CD14-positive monocyte (primary cell): ENCODE data around the gene SLC37A1. TPM values are rescaled to one million over a fixed set of nuclear protein-coding genes. Genes with fewer than 3 reads are reported as not detected.
A peak's percentile ranks its signal among the peaks of the same experiment; 100 is the strongest.

Experiments
- DNase-seq, 3 donors: peaks; one replicate each; pipeline ENCODE4 v3.0.0-alpha.2; 2011 to 2022
- H2AFZ ChIP-seq: 2 replicates; pipeline ENCODE4 v1.6.0; 2012; ENCODE audit warnings: mild to moderate bottlenecking, low read depth, low read length, inconsistent platforms; ENCODE audit not compliant: insufficient read depth, poor library complexity, severe bottlenecking
- H3K27ac ChIP-seq, 2 donors: 1 replicate in 1 of 2; 2 replicates in 1 of 2; pipeline ENCODE4 v1.5.1; 2012 to 2013; ENCODE audit warnings: low read length in 2 of 2, control low read depth in 1 of 2, inconsistent platforms in 1 of 2, low read depth in 1 of 2, mild to moderate bottlenecking in 1 of 2
- H3K27me3 ChIP-seq, 2 donors: one replicate each; pipeline versions ENCODE4 v1.6.0 to v1.6.1; 2011 to 2013; ENCODE audit warnings: low read length in 2 of 2; ENCODE audit not compliant: control insufficient read depth in 2 of 2, insufficient read depth in 2 of 2
- H3K36me3 ChIP-seq, 2 donors: replicated peaks in 1 of 2; 1 replicate in 1 of 2; 2 replicates in 1 of 2; pipeline versions ENCODE4 v1.5.1 to v1.6.1; 2012 to 2013; ENCODE audit warnings: low read length in 2 of 2, control low read depth in 1 of 2, inconsistent platforms in 1 of 2, mild to moderate bottlenecking in 1 of 2; ENCODE audit not compliant: insufficient read depth in 2 of 2, control insufficient read depth in 1 of 2
- H3K4me1 ChIP-seq, 2 donors: 1 replicate in 1 of 2; 2 replicates in 1 of 2; pipeline versions ENCODE4 v1.5.1 to v1.6.1; 2012 to 2013; ENCODE audit warnings: low read length in 2 of 2, control low read depth in 1 of 2, inconsistent platforms in 1 of 2, mild to moderate bottlenecking in 1 of 2, moderate library complexity in 1 of 2; ENCODE audit not compliant: insufficient read depth in 2 of 2, control insufficient read depth in 1 of 2
- H3K4me2 ChIP-seq: replicated peaks from 2 replicates; pipeline ENCODE3; 2012; ENCODE audit warnings: low read length, moderate library complexity, mild to moderate bottlenecking; ENCODE audit not compliant: poor library complexity, severe bottlenecking; ENCODE audit errors: extremely low read depth
- H3K4me3 ChIP-seq, 3 experiments: fragments of 200-600 bp in 1 of 3; sonication (generic) in 1 of 3; replicated peaks in 1 of 3; 1 replicate in 2 of 3; 2 replicates in 1 of 3; pipeline ENCODE4 v1.5.1; 2011 to 2013; ENCODE audit warnings: low read length in 3 of 3, mild to moderate bottlenecking in 3 of 3, control low read depth in 2 of 3, low read depth in 2 of 3, inconsistent platforms in 1 of 3, moderate library complexity in 1 of 3
- H3K79me2 ChIP-seq: 2 replicates; pipeline ENCODE4 v1.6.0; 2012; ENCODE audit warnings: mild to moderate bottlenecking, control low read depth, inconsistent platforms, low read length, moderate library complexity; ENCODE audit not compliant: insufficient read depth
- H3K9ac ChIP-seq: 2 replicates; pipeline ENCODE4 v1.6.0; 2017; ENCODE audit warnings: low read length, mild to moderate bottlenecking; ENCODE audit not compliant: insufficient read depth, poor library complexity, severe bottlenecking
- H3K9me3 ChIP-seq, 2 donors: replicated peaks in 1 of 2; 1 replicate in 1 of 2; 2 replicates in 1 of 2; pipeline versions ENCODE4 v1.5.1 to v1.6.1; 2012 to 2013; ENCODE audit warnings: low read length in 2 of 2, control low read depth in 1 of 2; ENCODE audit not compliant: control insufficient read depth in 1 of 2, insufficient read depth in 1 of 2
- H4K20me1 ChIP-seq: 2 replicates; pipeline ENCODE4 v1.6.0; 2012; ENCODE audit warnings: mild to moderate bottlenecking, low read length, control low read depth, moderate library complexity; ENCODE audit not compliant: insufficient read depth
- H3K27ac Mint-ChIP-seq, 7 donors: one replicate each; pipeline ENCODE4 v1.8.0; 2020; ENCODE audit warnings: mild to moderate bottlenecking in 7 of 7, mixed read lengths in 7 of 7, moderate library complexity in 6 of 7, inconsistent platforms in 2 of 7
- H3K27me3 Mint-ChIP-seq, 3 donors: one replicate each; pipeline ENCODE4 v1.8.0; 2021 to 2022; ENCODE audit warnings: low read depth in 3 of 3, mild to moderate bottlenecking in 3 of 3, mixed read lengths in 3 of 3, moderate library complexity in 3 of 3, inconsistent platforms in 1 of 3
- H3K36me3 Mint-ChIP-seq, 2 donors: one replicate each; pipeline ENCODE4 v1.8.0; 2020; ENCODE audit warnings: mixed read lengths in 2 of 2, inconsistent platforms in 1 of 2, mild to moderate bottlenecking in 1 of 2
- H3K4me1 Mint-ChIP-seq: one replicate; pipeline ENCODE4 v1.8.0; 2020; ENCODE audit warnings: mild to moderate bottlenecking, mixed read lengths
- H3K4me3 Mint-ChIP-seq, 2 donors: one replicate each; pipeline ENCODE4 v1.8.0; 2020; ENCODE audit warnings: mild to moderate bottlenecking in 2 of 2, mixed read lengths in 2 of 2, moderate library complexity in 1 of 2
- H3K9me3 Mint-ChIP-seq, 7 donors: one replicate each; pipeline ENCODE4 v1.8.0; 2020 to 2022; ENCODE audit warnings: mixed read lengths in 7 of 7, mild to moderate bottlenecking in 6 of 7, moderate library complexity in 6 of 7, inconsistent platforms in 2 of 7
- CTCF ChIP-seq: fragments of 200-600 bp; IDR thresholded peaks from one replicate; pipeline ENCODE4 v1.8.0; 2022; ENCODE audit warnings: antibody characterized with exemption, mild to moderate bottlenecking
- WGBS: methylation state at CpG from one replicate; pipeline ENCODE4 v1.1.5; 2013; ENCODE audit warnings: missing lambda C conversion rate; ENCODE audit not compliant: insufficient coverage; 5-methylcytosine and 5-hydroxymethylcytosine counted together
- intact Hi-C, 2 donors: fragments of 100-400 bp; cut with micrococcal nuclease; formaldehyde crosslinking; loops; one replicate each; pipeline versions ENCODE4 v1.15.0 to v1.15.1; 2023
- polyA plus RNA-seq, 3 donors: library from polyadenylated mRNA; depleted of rRNA in 1 of 3; unstranded in 2 of 3; stranded (reverse) in 1 of 3; fragments of 300-500 nt in 2 of 3; fragments of >200 nt in 1 of 3; fragmentation: Illumina TruSeq in 2 of 3; gene quantifications; 1 replicate in 2 of 3; 2 replicates in 1 of 3; pipeline ENCODE4 v1.2.3, GENCODE V29; 2012 to 2021

Gene SLC37A1
- polyA plus RNA-seq, 3 donors, result 2.7 to 12.4 (median 4.3) TPM

DNA sequence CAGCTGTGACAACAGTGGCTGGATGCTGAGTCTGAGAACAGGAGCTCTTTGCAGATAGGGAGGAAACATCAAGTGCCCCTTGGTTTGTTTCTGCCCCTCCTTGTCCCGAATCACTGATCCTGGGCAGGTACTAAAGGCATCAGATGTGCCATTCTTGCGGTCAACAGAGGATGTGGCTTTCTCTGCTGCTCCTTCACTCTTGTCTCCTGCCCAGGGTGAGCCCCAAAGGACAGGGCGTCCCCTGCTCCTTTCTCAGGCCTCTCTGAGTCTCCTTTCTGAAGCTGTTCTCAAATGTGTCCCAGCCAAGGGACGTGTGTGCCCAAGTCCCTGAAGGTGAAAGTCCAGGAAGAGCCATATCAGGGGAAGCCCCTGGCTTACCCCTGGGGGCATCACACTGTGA, 31.7 kb downstream of the SLC37A1 start:
- H4K20me1 ChIP-seq, result no peaks in the 10 kb centered on the region
- TF ChIP-seq CTCF, result no peak
- DNase-seq, result no peak
- H3K36me3 Mint-ChIP-seq, result peaks cover 79 to 82% of the 10 kb centered on the region in 2 donors
- H3K27me3 Mint-ChIP-seq, result peaks cover 0 to 2% (median 2%) of the 10 kb centered on the region in 3 donors
- WGBS, result 86% methylated on average over 4 of the region's 4 CpGs
- H3K4me1 ChIP-seq, result no peaks in the 10 kb centered on the region
- H3K27ac ChIP-seq, result no peak overlapping the region
- no peak overlapping the region for H2AFZ ChIP-seq
- intact Hi-C loops, result no loop called here
- peak overlapping the region in 1 of 7 donors; percentile 19 for H3K27ac Mint-ChIP-seq
- H3K4me2 ChIP-seq, result no peak overlapping the region
- H3K79me2 ChIP-seq, result no peaks in the 10 kb centered on the region
- H3K36me3 ChIP-seq, result peaks cover 61 to 99% of the 10 kb centered on the region in 2 donors
- no peaks in the 10 kb centered on the region for H3K27me3 ChIP-seq
- peaks cover 0 to 1% (median 0%) of the 10 kb centered on the region in 7 donors for H3K9me3 Mint-ChIP-seq
- H3K9me3 ChIP-seq, result no peaks in the 10 kb centered on the region
- H3K4me3 Mint-ChIP-seq, result no peak overlapping the region
- no peak overlapping the region for H3K9ac ChIP-seq
- H3K4me1 Mint-ChIP-seq, result no peaks in the 10 kb centered on the region
- no peak overlapping the region for H3K4me3 ChIP-seq

DNA sequence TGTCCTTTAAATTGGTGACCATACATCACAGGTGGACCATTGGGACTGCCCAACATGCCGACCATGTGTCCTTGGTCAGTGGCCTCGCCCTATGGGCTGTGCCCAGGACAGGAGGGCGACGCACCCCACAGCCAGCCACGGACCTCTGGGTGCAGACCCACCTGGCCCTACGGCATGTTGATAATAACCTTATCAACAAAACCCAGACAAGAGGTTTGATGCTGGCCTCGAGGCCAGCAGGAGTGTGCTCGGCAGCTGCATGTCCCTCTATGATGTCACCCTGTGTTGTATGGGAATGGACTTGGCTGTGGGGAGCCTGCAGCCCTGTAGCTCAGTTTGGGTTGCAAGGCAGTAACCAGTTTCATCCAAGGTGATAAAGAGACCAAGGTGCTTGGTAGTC, 32.1 kb downstream of the SLC37A1 start:
- Histone ChIP-seq H3K36me3 (peaks cover 61 to 99% of the 10 kb centered on the region in 2 donors), H3K79me2 (no peaks in the 10 kb centered on the region), H3K4me1 (no peaks in the 10 kb centered on the region), H4K20me1 (no peaks in the 10 kb centered on the region), H3K27me3 (no peaks in the 10 kb centered on the region), H3K9me3 (no peaks in the 10 kb centered on the region), H3K27ac (no peak overlapping the region), H3K4me3 (no peak overlapping the region), H3K4me2 (no peak overlapping the region), H3K9ac (no peak overlapping the region), H2AFZ (no peak overlapping the region)
- Mint-ChIP-seq H3K4me1 (no peaks in the 10 kb centered on the region), H3K36me3 (peaks cover 77 to 78% of the 10 kb centered on the region in 2 donors), H3K4me3 (no peak overlapping the region), H3K27me3 (peaks cover 0 to 2% (median 2%) of the 10 kb centered on the region in 3 donors), H3K9me3 (peaks cover 0 to 1% (median 0%) of the 10 kb centered on the region in 7 donors), H3K27ac (peak overlapping the region in 1 of 7 donors; percentile 19)
- no peak for TF ChIP-seq CTCF
- DNase-seq, result no peak
- WGBS, result 83% methylated on average over 6 of the region's 8 CpGs
- intact Hi-C loops, result no loop called here
